CD4-positive, alpha-beta T cell treated with Interleukin-4 for 4 hours (primary cell): ENCODE results near the gene SLC13A4.
"Not testable (repeated sequence)": the region's sequence is repeated elsewhere in the genome, so short reads cannot be mapped to it uniquely, and the experiment has no call there.

Experiments
- DNase-seq: peaks from one replicate; pipeline ENCODE4 v3.0.0-alpha.2; 2020

The SLC13A4 gene

DNA sequence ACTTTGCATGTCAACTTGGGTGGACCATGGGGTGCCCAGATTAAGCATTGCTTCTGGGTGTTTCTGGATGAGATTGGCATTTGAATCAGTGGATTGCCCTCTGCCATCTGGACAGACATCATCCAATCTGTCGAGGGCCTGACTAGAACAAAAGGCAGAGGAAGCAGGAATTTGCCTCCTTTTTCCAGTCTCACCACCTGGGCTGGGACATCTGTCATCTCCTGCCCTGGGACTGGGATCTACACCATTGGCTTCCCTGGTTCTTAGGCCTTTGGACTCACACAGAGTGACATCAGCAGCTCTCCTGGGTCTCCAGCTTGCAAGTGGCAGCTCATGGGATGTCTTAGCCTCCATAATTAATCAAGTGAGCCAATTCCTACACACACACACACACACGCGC, 10.3 kb downstream of the SLC13A4 start:
- DNase-seq: no peak

DNA sequence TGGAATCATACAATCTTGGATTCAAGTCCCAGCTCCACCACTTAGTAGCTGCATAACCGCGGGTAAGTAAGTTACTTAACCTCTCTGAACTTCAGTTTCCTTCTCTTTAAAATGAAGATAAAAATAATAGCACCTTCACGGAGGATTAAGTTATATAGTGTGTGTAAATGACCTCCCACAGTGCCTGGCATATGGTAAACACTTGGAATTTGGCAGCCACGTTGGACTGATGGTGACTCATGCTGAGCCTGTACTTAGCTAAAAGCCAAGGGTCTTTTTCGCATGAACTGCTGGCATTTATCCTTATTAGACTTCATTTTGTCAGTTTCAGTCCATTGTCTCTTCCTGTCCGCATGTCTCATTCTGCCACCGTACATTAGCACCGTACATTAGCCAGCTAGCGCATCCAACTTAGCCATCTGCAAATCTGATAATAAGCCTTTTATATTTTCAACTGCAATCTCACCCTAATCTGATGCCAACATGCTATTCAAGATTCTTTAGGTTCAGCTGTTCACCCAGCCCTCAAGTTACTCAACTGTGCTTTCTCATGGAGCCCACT, 11.2 kb downstream of the SLC13A4 start:
- no peak for DNase-seq

DNA sequence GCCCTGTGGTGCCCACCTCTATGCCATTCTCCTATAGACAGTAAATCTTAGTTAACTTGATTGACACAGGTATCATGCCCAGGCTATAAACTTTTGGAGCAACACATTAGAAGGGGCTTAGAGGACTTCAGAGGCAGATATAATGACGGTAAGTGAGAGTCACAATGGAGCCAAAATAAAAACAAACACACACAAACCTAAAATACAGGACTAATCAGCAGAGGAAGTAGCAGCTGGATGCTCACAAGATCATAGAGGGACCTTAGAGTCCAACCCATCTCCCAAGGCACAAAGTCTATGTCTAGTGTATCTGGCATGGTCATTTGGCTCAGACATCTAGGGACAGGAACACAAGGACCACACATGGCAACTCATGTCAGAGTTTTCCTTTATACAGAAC, 12.3 kb downstream of the SLC13A4 start:
- DNase-seq: no peak

DNA sequence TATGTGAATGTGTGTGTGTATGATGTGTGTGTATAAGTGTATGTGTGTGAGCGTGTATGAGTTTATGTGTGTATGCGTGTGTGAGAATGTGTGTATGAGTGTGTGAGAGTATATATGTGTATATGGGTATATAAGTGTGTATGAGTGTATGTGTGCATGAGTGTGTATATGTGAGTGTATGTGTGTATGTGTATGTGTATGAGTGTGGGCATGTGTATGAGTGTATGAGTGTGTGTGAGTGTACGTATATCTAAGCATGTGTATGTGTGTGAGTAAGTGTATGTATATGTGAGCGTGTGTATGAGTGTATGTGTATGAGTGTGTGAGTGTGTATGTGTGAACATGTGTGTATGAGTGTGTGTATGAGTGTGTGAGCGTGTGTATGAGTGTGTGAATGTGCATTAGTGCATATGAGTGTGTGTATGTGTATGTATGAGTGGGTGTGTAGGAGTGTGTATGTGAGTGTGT, 12.9 kb downstream of the SLC13A4 start:
- DNase-seq: no peak

DNA sequence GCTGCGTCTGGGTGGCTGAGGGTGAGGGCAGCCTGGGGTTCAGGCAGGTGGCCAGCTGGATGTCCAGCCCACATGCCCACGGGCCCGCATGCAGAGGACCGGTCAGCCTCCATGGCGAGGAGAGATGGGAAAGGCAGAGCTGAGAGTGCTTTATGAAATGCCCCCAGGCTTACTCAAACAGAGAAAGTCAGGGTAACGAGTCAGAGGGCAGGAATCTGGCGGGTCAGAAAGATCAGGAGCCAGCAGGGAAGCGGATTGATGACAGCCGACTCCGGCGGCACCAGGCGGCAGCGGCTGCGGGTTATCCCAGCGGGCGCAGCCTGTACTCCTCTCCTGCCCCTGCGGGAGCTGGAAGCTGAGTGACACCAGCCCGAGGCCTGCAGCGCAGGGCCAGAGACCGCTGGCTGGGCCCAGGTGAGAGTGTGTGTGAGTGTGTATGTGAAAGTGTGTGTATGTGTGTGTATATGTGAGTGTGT, 13.4 kb downstream of the SLC13A4 start:
- DNase-seq: no peak

DNA sequence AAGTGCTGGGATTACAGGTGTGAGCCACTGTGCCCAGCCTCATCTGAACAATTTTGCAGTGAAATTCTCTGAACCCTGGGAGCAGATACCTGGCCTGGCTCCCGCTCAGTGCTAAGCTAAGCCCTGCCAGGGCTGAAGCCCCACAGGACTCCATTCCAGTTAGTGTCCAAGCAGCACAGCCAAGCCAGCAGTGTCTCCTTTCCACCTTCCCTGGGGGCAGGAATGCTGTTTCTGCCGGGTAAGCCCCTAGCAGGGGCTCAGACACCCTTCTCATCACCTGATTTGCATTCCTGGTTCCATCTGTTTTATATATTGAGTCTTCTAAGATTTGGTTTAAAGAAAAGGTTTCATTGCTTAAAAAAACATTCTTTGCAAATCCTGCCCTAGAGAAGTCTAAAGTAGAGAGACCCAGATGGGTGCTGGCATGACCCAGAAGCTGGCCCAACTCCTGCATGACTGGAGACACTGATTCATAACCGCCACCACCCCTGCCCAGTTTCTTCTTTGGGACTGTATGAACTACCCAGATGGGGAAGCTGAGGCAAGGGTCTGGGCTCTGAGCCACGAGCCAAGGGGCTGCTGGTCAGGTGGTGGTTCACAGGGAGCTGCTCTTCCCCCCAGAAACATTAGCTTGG, 14.0 kb downstream of the SLC13A4 start:
- DNase-seq: no peak

DNA sequence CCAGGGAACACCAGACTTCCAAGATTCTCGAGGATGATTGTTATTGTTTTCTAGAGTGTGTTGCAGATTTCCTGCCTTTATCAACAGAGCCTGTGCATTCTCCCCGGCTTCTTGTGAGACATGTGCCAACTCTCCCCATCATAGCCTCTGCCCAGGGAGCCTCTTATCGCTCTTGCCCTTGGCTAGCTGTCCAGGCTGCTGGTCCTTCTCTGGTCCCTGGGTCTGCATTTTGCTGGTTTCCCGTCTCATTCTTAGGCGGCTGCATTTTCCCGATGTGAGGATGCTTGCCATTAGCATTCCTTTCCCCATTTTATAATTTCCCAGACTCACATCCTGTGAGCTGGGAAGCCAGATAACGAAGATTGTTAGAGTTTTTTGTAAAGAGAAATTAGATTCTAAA, 15.2 kb downstream of the SLC13A4 start:
- DNase-seq: no peak

DNA sequence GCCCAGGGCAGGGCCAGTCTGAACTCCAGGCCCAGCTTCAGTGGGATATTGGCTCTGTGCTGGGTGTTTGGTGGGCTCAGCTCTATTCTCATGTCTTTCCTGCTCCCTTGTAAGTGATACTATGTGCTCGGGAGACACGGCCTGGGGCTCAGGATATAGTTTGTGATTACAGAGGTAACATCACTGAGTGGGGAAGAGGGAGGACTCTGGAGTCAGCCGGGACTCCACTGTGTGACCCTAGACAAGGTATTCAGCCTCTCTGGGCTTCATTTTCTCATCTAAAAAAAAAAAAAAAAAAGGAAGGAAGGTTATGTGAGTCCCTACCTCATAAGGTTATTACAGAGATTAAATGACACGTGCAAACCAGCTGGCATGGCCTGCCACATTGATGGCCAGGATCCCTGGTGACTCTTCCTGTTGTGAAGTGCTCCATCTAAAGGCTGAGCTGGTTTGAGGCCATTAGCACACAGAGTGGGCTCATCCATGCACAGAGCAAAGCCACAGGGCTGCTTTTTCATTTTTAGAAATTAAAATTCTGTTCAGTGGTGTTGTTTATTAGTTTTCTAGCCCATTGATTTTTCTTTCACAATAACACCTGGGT, 15.7 kb downstream of the SLC13A4 start:
- no peak for DNase-seq

DNA sequence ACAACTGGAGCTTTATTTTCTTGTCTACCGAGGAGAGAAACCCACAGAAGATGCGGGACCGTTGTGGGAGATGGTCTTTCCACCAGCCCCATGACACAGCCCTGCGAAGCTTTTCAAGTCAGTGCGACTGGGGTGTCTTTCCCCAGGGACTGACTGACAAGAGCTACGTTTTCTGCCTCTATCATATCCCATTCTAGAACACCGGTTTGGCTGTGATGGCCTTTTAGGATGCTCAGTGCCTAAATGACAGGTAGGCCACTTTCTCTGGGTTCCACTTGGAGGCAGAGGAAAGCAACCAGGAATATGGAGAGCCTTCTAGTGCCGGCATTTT, 16.9 kb downstream of the SLC13A4 start:
- DNase-seq: no peak

DNA sequence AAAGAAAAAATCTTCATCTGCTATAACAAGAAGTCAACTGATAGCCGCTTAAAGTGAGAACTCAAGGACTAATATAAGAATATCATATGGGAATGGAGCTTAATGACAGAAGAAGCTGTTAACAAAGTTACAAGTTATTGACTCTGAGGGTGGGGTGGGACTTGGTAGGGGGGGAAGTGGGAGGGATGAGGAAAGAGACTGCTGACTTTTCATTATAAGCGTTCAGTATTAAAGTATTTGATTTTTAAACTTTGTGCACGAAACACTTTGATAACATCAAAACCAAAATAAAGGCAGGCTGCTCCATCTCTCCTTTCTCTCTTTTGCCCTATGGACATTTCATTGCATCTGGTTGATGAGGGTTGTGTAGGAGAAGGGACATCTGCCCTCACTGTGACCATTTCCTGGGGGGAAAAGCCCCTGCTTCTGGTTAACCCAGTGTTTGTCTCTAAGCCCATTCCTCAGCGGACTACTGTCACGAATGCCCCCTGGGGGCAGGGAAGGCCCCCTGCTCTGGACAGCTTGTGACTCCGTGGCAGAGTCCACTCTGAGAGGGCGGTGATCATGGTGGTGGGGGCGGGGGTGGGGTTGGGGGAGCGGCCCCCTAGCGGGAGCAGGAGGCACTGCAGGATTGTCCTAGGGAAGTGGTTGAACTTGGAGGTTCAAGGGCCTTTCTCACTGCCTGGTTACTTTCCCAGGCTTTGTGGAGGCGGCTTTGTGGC, 17.4 kb downstream of the SLC13A4 start:
- no peak for DNase-seq

DNA sequence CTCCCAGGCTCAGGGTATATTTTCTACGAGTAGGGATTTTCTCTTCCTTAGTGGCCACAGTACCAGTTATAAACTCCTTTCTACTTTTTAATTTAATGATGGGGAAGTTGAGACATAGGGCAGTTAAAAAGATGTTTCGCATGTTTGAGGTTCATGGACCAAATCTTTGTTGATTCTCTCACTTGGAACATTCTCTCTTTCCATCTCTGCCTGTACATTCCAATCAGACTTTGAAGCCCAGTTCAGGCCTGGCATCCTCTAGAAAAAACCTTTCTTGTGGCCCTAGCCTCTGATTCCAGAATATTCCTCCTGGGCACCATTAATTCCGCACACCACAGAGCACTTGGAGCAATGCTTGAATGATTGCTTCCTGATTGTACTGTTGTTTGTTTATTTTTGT, 18.5 kb downstream of the SLC13A4 start:
- DNase-seq: no peak

DNA sequence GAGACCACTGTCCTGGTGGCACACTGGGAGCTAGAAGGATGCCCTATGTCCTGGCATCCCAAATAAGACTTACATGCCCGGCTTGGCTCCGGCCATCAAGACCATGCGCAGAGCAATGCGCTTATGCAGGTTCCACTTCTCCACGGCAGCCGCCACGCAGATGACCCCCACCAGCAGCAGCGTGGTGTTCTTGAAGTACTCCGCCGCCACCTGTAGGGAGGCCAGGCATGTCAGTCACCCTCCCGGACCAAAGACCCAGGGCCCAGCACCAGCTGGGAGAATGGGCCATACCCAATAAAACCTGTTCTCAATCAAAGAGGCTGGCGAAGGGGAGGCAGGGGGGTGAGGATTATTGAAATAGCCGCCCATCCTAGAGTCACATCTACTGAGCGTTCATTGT, 19.9 kb downstream of the SLC13A4 start:
- DNase-seq: no peak

DNA sequence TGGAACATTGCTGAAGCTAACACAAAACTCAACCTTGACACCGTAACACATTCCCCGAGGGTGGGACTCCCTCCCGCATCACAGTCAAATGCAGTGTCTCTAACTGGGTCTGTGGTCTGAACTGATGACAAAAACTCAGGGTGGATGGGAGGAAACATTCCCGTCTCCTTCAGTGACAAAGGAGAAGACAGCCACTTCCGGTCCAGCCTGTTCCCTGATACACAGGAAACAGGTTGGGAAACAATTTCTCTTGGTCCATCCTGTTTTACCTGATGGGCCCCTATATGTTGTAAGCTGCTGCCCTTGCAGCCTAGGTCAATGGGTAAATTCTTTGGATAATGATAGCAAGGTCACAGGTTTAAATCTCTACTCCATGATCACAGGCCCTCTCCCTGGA, 20.4 kb downstream of the SLC13A4 start:
- no peak for DNase-seq

DNA sequence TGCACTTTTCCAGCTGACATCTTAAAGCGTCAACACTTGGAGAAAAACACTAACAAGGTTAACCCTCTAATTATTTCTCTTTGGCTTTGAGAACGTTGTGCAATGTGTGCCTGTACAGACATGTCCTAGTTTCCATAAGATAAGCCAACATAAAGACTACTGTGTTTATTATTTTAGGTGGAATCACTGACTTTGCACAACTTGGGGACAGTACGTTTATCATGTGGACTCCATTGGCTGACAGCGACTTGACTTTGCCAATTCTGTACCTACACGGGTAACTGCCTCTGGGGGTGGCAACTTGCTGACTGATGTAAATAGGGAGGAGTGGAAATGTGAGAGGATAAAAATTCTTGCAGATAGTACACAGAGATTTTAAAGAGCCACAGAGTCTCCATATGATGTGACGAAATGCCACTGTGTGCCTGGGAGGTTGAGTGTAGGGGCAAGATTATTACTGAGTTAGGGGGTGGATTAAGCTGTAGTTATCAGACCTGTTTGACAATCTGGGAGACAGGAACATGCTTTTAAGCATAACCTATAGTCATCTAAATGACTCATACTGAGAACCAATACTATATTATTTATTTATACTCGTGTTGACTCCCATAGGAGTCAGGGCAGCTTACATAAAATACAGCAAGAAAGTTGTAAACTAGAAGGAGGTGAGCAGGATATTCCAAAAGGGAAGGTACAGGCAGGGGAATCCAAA, 21.0 kb downstream of the SLC13A4 start:
- no peak for DNase-seq

DNA sequence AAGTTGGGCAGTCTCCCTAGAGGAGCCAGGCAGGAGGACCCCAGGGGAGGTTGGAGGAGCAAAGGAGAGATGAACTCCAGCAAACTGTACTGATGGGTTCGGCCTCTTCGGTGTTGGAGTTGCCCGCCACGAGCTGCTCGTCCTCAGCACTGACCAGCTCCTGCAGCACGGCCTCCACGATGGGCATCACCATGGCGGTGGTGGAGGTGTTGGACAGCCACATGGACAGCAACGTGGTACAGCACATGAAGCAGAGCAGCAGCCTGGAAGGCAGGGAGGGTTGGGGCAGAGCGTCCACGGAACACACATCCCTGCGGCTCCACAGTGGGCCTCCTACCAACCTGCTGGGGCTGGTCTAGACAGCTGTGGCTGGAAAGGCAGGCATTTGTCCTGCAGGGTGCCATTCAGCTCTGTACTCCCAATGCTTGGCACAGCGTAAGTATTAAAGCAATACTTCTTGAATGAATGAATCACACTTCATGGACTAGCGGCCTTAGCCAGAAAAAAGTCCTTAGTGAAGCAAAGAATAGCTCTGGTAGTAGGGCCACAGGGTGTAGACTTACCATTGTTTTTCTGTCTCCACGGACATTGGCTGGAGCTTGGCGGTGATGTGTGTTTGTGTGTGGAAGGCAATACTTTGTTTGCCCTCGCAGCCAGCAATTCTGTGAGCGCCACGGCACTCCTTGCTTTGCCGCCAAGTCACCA, 21.8 kb downstream of the SLC13A4 start:
- no peak for DNase-seq

DNA sequence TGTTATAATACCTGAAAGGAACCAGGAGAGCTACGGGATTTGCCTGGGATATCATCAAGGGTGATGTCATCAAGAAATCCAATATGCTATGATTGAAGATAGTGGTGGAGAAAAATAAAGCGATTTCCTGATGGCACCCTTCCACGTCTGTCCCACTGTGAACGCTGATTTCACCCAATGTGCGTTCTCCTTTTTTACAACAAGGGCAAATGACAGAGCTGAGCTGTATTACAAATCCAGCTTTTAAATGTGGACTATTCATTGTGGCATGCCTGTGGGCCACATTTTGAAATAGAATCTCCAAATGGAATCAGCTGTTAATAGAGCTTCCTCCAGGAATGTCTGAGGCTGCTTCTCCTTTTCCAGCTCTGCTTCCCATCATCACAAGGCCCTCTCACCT, 23.3 kb downstream of the SLC13A4 start:
- no peak for DNase-seq

DNA sequence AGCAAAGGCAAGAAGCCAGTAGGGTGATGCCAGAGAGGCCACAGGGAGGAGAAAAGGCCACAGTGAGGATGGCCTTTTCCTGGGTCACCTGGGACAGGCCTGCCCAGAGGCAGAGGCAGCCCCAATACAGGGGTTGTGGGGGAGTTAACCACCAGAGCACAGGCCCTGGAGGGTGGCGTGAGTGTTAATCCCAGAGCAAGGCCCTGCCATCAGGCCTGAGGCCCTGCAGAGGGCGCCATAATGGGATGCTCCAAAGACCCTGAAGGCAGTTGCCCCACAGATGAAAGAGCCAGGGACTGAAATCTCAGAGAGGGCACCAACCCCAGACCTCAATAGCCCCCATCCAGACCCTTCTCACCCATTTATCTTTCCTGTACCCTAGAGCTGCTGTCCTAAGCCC, 23.9 kb downstream of the SLC13A4 start:
- DNase-seq: no peak

DNA sequence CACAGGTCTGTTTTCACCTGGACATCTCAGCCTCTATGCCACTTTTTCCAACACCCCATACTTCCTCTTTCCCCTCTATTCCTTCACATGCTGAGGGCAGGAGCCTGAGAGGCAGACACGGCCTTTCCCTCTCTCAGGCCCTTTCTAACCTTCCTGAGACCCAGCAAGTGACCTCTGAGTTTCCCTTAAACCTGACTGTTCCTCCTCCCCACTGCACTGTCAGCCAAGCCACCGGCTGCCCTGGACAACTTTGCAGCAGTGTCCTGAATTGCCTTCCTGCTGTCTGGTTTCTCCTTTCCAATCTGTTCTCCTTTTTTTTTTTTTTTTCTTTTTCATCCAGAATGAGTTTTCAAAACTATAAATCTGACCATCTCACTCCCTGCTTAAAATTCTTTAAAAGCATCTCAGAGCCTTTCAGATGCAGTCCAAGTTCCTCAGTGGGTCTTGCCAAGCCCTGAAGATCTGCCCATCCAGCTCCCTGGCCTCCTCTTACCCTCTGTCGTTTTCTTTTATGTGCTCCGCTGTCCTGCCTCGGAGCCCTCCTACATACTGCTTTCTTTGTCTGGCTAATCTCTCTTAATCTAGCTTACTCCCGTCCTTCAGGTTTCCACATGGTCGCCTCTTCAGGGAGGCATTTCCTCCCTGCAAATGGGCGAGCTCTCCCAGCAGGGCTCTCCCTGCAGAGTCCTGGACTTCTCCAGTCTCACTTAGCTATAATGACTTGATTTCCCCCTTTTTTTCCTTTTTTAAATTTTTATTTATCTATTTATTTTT, 30.5 kb downstream of the SLC13A4 start:
- no peak for DNase-seq

DNA sequence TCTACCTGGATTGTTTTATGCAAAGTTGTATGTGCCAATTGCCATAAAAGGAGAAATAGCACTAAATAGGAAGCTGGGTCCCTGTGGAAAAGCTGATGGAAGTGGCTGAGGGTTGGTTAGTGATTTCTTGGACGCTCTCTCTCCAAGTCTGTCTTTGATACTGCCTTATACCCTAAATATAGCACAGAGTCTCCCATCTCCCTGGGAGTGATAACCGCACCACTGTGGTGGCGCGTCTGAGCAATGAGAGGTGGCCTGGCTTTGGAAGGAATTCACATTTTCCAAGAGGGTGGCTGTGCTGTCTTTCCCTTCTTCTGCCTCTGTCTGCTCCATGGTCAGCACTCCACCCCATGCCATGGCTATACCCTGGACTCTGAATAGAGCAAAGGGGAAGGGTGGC, 34.4 kb downstream of the SLC13A4 start:
- DNase-seq: no peak

DNA sequence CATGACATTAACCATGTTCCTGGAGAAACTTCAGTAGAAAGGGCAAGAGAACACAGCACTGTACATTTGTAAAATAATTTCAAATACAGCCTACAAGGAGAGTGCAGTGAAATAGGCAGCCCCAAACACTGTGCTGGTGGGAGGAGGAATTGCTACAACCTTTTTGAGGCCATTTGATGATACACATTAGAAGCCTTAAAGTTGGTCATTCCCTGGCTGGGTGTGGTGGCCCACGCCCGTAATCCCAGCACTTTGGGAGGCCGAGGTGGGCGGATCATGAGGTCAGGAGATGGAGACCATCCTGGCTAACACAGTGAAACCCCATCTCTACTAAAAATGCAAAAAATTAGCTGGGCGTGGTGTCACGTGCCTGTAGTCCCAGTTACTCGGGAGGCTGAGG, 35.4 kb downstream of the SLC13A4 start:
- not testable (repeated sequence) for DNase-seq

DNA sequence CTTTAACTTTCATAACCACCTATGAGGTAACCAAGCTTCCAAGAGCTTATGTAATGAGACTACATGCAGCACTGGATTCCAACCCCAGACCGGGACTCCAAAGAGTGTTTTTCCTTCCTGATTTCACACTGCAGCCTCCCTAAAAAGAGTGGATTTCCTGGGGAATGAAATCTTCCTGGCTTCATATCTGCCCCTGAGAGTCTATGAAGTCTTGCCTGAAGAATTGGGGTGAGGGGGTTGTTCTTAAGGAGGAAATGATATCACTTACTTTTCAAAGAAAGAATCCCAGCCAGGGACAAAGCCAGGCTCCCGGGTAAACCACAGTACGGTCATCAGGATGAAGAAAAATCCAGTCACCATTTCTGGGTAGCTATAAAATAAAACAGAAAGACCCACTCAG, 35.9 kb downstream of the SLC13A4 start:
- DNase-seq: no peak

DNA sequence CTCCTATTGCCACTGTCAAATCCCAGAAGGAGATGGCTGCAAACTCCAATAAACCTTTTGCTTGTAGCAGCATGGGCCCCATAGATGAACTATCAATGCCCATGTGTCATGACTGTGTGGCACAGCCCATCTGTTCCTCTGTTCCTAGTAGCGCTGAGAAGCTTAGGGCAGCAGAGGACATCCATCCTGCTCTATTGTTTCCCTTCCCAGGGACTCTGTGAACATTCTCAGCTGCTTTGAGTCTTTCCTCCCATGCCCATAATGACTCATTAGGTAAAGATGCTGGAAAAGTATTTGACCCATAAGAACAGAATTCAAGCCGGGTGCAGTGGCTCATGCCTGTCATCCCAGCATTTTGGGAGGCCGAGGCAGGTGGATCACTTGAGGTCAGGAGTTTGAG, 37.4 kb downstream of the SLC13A4 start:
- no peak for DNase-seq
